DND-41 (cell line): ENCODE results near the gene CNTNAP5.

Source experiments
- CTCF ChIP-seq: IDR thresholded peaks from 2 replicates; pipeline ENCODE4 v1.5.1; 2012; ENCODE audit warnings: borderline replicate concordance, low read length, moderate library complexity, mild to moderate bottlenecking; ENCODE audit not compliant: poor library complexity, severe bottlenecking; ENCODE audit errors: extremely low read depth
- EZH2 ChIP-seq: IDR thresholded peaks from 3 replicates; pipeline ENCODE4 v1.6.1; 2012; ENCODE audit warnings: borderline replicate concordance, low read depth, mild to moderate bottlenecking, moderate library complexity, low read length, inconsistent platforms; ENCODE audit not compliant: severe bottlenecking

DNA sequence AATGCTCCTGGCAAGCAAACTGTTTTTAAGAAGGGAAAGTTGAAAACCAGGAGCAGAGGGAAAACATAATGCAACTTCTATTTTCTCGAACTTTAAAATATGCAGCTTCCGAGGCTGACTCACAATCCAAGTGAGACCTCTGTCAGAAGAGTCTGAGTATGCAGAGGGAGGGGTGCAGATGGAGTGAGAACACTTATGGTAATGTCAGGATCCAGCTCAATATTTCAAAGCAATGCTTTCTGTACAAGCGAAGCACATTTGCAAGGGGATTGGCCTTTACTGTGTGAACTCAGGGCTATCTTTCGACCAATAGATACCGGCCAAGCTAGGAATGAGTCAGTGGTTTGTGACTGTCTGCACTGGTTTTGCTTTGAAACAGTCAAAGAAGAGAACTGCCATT is 242.7 kb downstream of the CNTNAP5 start:
- TF ChIP-seq CTCF (no peak), EZH2 (no peak)
